Stimulated activated naive CD4-positive, alpha-beta T cell (primary cell): ENCODE results near the gene BDKRB2.
"Not testable (repeated sequence)": the region's sequence is repeated elsewhere in the genome, so short reads cannot be mapped to it uniquely, and the experiment has no call there.

Experiments
- DNase-seq, 6 experiments: peaks; one replicate each; lab custom pipeline; 2025; lab: John Stamatoyannopoulos, UW

The BDKRB2 gene

GRCh38 chr14:96225213-96225612, 20.6 kb downstream of the BDKRB2 start:
- DNase-seq: no peak

DNA sequence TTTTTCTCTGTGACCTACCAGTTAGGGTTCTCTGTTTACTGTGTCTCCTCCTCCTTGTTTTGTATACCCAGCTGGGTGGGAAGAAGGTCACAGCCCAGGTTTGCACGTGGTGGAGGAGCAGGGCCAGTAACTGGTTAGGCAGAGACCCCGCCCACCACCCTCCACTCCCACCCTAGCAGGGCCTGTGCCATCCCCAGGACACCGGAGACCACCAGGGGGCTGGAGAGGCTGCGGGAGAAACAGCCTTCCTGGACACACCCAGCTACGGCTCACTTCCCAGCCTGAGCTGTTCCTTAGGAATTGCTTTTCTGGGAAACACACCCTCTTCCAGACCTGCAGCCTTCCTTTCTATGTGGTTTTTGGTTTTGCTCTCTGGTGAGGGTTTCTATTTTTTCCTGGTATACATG, 21.1 kb downstream of the BDKRB2 start:
- no peak for DNase-seq

- DNase-seq: no peak
Observed at GRCh38 chr14:96227428-96227827, 22.8 kb downstream of the BDKRB2 start.

- DNase-seq: no peak
Observed at GRCh38 chr14:96229315-96229714, 24.7 kb downstream of the BDKRB2 start.

DNA sequence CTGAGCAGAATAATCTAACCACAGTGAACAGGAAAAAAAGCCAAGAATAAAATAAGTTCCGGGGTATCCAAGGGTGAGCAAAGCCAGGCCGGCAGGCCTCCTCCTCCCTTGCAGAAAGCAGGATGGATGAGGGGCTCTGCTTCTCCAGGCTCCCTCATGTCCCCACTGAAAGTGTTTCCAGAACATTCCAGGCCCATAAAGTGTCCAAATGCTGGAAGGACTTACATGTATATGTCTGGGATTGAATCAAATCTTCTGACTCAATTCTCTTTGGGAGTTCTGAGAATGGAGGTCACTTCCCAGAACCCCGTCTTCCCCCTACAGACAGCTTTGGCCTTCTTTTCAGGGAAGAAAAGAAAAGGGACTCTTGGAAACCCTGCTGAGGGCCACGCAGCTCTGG, 26.4 kb downstream of the BDKRB2 start:
- DNase-seq: no peak

DNA sequence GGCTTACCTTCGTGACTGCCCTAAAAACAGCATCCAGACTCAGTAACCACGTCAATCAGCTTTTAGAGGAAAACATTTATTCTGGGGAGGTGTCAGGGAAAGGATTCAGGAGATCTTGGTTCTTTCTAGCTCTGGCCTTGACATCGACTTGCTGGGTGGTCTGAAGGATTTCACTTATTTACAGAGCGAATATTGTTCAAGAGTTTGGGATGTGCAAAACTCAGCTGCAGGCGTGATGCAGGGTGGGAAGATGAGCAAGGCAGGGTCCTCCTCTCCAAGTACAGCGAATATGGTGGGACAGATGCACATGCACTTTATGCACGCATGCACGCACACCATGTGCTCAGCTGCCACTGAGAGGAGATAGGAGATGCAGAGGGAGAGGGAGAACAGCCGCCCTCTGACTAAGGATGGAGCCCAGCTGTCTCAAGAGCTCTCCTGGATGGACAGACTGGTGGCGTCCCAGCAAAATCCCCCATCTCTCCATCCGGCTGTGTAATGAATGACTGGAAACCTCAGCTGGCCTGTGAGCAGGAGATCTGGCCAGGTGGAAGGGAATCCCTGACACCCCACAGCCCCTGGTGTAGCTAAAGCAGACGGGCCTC, 27.0 kb downstream of the BDKRB2 start:
- DNase-seq: no peak

GRCh38 chr14:96232506-96232905, 27.9 kb downstream of the BDKRB2 start:
- no peak for DNase-seq

DNA sequence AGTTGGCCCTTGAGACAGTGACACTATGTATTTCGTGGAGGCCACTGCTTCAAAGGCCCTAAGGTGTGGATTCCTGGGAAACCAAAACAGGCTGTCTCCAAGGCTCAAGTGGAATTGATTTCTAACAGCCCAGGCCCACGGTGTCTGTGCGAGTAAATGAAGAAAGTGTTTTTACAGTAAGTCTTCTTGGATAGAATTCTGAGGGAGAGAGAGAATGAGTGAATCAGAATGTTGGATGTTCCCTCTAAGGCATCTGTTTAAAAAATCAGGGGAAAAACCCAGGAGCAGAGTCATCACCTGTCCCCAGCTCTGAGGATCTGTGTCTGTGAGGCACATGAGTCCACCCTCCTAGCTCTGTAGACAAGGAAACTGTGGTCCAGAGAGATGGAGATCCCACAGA, 29.0 kb downstream of the BDKRB2 start:
- DNase-seq: no peak

GRCh38 chr14:96235426-96235825, 30.8 kb downstream of the BDKRB2 start:
- DNase-seq: no peak

GRCh38 chr14:96237641-96238040, 33.0 kb downstream of the BDKRB2 start:
- no peak for DNase-seq

DNA sequence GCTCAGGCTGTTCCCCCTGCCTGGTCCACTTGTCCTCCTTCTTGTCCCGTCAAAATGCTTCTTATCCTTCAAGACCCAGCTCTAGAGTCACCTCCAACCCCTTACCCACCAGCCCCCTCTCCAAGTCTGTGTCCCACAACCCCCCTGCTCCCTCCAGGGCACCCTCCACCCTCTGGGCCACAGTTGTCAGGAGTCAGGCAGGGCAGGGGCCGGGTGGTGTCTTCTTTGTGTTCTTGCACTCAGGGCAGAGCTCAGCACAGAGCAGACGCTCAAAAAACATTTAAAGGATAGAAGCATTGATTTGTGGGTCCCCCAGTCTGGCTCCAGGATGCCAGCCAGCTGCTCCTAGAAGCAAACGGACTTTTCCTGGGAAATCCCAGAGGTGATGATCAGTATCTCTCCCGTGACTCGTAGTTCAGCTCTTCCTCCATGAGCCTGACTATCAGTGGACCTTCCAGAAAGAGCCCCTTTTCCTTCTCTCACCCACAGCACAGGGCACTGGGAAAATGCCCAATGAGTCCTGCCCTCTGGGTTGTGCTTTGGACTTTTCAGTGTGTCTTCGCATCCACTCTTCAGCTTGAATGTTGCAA, 34.1 kb downstream of the BDKRB2 start:
- no peak for DNase-seq

DNA sequence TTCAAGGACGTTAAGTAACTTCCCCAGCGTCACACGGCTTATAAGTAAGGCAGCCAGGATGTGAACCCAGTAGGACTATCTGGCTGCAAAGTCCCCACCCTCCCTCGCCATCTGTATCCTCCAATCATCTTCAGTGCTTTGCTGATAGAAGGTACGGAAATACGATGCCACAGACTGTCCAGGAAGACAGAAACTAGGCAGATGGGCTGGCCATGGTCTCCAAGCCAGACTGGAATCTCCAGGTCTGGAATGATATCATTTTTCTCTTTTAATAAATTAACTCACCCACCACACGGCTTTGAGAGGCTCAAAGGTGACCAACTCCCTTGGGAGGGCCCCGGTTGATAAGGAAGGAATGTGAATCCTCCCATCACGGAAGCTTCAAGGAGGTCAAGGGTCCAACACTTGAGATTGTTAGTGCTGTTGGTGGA, 35.1 kb downstream of the BDKRB2 start:
- no peak for DNase-seq

- DNase-seq: no peak
Observed at GRCh38 chr14:96240641-96241040, 36.0 kb downstream of the BDKRB2 start.

DNA sequence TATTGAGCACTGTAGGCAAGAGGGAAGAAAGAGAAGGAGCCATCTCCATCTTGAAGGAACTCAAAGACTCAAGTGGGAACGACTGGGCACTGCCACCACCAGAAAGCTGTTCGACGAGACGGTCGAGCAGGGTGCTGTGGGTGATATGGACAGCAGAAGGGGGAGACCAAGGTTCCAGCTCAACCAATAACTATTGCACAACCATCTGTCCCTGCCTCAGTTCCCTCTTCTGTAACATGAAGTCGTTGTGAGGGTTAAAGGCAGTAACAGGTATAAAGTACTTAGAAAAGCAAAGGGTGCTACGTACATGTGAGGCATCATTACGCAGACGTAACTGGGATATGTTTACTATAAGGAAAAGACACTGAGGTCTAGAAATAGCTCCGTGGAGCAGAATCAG, 37.5 kb downstream of the BDKRB2 start:
- no peak for DNase-seq

DNA sequence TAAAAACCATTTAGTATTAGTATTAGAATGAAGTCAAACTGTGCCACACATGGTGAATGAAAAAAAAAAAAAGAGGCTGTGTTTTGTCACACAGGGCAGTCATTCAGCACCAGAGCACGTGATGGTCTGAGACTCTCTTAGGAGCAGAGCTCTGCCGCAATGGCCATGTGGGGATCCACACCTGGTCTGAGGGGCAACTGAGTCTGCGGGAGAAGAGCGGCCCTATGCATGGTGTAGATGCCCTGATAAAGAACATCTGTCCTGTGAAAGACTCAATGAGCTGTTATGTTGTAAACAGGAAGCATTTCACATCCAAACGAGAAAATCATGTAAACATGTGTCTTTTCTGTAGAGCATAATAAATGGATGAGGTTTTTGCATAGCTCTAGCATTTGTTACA, 39.1 kb downstream of the BDKRB2 start:
- DNase-seq: no peak

GRCh38 chr14:96245074-96245473, 40.4 kb downstream of the BDKRB2 start:
- DNase-seq: not testable (repeated sequence)

DNA sequence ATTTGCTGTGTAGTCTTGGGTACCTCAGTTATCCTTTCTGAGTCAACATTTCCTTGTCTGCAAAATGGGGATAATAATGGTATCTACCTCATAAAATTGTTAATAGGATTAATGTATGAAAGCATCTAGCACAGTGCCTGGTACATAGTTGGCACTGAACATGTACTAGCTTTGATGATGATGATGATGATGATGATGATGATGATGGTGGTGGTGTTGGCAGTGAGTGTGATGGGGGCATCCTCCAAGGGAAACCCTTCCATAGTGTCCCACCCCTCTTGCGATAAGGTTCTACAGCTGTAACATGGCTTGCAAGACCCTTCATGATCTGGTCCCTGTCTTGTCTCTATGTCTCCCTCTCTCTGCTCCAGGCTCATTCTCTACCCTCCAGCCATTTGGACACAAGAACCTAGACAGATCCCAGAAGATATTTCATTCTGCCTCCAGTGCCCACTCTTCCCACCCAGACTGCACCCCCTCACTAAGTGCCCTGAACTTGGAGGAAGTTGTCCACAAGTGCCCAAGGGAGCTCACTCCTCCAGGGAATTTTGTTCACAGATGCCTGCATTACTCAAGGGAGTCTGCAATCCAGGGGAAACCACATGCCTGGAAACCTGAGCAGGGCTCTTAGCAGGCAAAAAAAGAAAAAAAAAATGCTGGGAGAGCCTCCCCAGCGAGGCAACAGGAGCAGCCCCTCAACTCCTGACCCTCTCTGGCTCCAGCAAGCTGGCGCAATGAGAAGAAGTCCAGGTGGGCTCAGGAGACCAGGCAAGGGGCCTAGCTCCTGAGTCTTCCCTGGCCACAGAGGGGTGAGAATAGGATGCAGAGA, 41.3 kb downstream of the BDKRB2 start:
- DNase-seq: no peak

DNA sequence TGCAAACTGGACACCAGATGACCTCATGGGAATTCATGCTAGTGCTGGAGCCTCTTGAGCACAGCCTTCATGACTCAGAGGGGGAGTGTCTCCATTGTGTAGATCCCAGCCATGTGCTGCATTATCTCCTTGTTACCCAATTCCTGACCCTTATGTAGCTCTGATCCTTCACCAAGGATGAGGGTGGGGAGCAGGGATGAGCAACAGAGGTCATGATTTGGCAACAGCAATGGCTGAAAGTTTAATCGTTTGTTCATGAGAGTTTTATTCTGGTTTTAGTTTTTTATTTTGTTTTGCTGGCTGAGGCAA, 41.9 kb downstream of the BDKRB2 start:
- DNase-seq: no peak

GRCh38 chr14:96247031-96247430, 42.4 kb downstream of the BDKRB2 start:
- DNase-seq: no peak

GRCh38 chr14:96249029-96249428, 44.4 kb downstream of the BDKRB2 start:
- no peak for DNase-seq

DNA sequence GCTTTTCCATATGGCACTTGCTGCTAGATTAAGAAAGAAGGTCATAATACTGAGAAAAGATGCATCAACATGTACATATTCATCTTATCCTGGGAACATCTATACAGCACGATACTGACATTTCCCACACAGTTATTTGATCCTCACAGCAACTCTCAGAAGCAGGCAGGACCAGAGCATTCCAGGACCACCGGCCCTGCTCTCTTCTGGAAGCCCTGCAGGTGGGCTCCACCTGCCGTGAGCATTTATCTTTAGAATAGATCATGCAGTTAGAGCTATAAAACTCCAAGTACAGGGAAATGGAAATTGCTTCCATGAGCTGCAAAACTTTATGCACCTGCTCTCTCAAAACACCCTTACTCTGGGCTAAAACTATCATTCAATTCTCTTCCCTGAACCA, 45.8 kb downstream of the BDKRB2 start:
- no peak for DNase-seq

- no peak for DNase-seq
Observed at GRCh38 chr14:96251656-96252155, 47.1 kb downstream of the BDKRB2 start.

DNA sequence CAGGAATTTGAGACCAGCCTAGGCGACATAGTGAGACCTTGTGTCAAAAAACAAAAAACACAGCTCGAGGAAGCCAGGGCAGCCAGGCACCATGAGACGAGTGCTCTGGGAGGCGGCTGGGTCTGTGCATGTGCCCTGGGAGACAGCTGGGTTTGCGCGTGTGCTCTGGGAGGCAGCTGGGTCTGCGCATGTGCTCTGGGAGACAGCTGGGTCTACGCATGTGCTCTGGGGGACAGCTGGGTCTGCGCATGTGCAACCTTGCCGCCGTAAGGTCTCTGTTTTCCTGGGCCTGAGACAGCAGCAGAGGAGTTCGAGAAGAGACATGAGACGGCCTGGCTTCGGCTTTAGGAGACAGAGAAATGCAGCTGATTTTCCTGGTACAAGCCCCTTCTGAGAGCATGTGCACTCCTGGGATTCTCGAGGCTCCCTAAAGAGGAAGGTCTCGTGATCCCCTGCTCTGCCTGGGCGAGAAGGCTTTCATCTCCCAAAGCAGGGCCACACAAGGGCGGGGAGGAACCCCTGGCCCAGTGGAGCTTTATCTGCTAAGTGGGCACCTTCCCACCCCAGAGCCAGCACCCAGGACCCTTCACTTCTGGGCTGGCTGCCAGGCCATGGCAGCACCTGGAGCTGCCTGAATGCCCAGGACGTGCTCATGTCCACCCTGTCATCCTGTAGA, 47.8 kb downstream of the BDKRB2 start:
- no peak for DNase-seq
